HepG2 (cell line): ENCODE measurements around the gene TPD52L2.

ENCODE experiments used
- ARHGAP35 ChIP-seq: sonication (generic); formaldehyde crosslinking; IDR thresholded peaks from 2 replicates; pipeline ENCODE4 v1.9.0; 2022; ENCODE audit warnings: mild to moderate bottlenecking, inconsistent platforms, moderate library complexity, missing genetic modification reagents, borderline replicate concordance
- EED ChIP-seq: sonication (generic); formaldehyde crosslinking; IDR thresholded peaks from 2 replicates; pipeline ENCODE4 v1.5.0; 2020; ENCODE audit warnings: mild to moderate bottlenecking, missing genetic modification reagents
- NR2C2 ChIP-seq: sonication (generic); formaldehyde crosslinking; IDR thresholded peaks from 2 replicates; pipeline ENCODE4 v1.4.0; 2020; ENCODE audit warnings: missing genetic modification reagents, mild to moderate bottlenecking, moderate library complexity, borderline replicate concordance
- POLR2A ChIP-seq, 2 experiments: IDR thresholded peaks; 2 replicates each; pipeline ENCODE4 v1.6.1; 2011; ENCODE audit warnings: low read depth in 2 of 2, low read length in 2 of 2, mild to moderate bottlenecking in 1 of 2, moderate library complexity in 1 of 2; ENCODE audit not compliant: insufficient read depth in 1 of 2
- TCF7L2 ChIP-seq: IDR thresholded peaks from 2 replicates; pipeline ENCODE4 v1.6.1; 2011; ENCODE audit warnings: mild to moderate bottlenecking, low read depth, low read length, moderate library complexity
- ZBTB21 ChIP-seq: sonication (generic); formaldehyde crosslinking; IDR thresholded peaks from 2 replicates; pipeline ENCODE4 v1.4.0; 2020; ENCODE audit warnings: missing genetic modification reagents
- ZFX ChIP-seq: sonication (generic); formaldehyde crosslinking; IDR thresholded peaks from 2 replicates; pipeline ENCODE4 v1.4.0; 2020; ENCODE audit warnings: mild to moderate bottlenecking, low read depth, missing genetic modification reagents, moderate library complexity
- ZSCAN30 ChIP-seq: sonication (generic); formaldehyde crosslinking; IDR thresholded peaks from 2 replicates; pipeline ENCODE4 v1.5.0; 2020; ENCODE audit warnings: mild to moderate bottlenecking, missing genetic modification reagents
- TF ChIP-seq, protein P1 (sequence below): sonication (generic); formaldehyde crosslinking; IDR thresholded peaks from 2 replicates; pipeline ENCODE4 v1.5.0; 2020; ENCODE audit warnings: mild to moderate bottlenecking, missing genetic modification reagents, moderate library complexity
- TF ChIP-seq, protein P2 (sequence below): fragments of 450-650 bp; IDR thresholded peaks from 2 replicates; pipeline ENCODE4 v1.6.1; 2016
- TF ChIP-seq, protein P3 (sequence below): sonication (generic); formaldehyde crosslinking; IDR thresholded peaks from 2 replicates; pipeline ENCODE4 v1.4.0; 2020; ENCODE audit warnings: missing genetic modification reagents
- TF ChIP-seq, protein P4 (sequence below): sonication (generic); formaldehyde crosslinking; IDR thresholded peaks from 2 replicates; pipeline ENCODE4 v1.4.0; 2020; ENCODE audit warnings: mild to moderate bottlenecking, missing genetic modification reagents

DNA sequence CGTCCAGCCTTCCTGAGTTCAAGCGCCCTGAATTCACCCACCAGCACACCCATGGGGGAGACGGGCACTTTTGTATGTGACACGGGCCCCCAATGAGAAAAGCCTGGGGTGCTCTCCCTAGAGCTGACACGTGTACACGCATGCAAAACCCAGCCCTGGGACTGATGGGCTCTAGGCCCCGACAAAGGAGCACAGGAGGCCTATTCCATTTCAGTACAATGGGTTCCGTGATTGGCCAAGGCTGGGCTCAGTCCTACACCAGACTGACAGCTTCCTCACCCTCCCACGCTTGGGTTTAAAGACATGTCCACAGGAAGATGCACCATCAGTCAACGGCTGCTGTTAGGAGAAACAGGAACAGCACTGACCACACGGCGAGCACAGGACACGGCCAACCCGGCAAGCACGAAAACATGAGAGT, 42.8 kb upstream of the TPD52L2 start:
- TF ChIP-seq ARHGAP35 (CRISPR knock-in tag) (no peak), POLR2A (IDR thresholded peaks at IDR 0.05; ENCODE audit: insufficient read depth in 1 of 2, low read depth in 2 of 2, low read length in 2 of 2) (no peak), ZFX (no peak), NR2C2 (no peak), EED (CRISPR knock-in tag) (no peak), TCF7L2 (no peak), ZSCAN30 (CRISPR knock-in tag) (no peak), ZBTB21 (CRISPR knock-in tag) (no peak)
- TF ChIP-seq, protein P1, sequence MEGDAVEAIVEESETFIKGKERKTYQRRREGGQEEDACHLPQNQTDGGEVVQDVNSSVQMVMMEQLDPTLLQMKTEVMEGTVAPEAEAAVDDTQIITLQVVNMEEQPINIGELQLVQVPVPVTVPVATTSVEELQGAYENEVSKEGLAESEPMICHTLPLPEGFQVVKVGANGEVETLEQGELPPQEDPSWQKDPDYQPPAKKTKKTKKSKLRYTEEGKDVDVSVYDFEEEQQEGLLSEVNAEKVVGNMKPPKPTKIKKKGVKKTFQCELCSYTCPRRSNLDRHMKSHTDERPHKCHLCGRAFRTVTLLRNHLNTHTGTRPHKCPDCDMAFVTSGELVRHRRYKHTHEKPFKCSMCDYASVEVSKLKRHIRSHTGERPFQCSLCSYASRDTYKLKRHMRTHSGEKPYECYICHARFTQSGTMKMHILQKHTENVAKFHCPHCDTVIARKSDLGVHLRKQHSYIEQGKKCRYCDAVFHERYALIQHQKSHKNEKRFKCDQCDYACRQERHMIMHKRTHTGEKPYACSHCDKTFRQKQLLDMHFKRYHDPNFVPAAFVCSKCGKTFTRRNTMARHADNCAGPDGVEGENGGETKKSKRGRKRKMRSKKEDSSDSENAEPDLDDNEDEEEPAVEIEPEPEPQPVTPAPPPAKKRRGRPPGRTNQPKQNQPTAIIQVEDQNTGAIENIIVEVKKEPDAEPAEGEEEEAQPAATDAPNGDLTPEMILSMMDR: no peak
- TF ChIP-seq, protein P2, sequence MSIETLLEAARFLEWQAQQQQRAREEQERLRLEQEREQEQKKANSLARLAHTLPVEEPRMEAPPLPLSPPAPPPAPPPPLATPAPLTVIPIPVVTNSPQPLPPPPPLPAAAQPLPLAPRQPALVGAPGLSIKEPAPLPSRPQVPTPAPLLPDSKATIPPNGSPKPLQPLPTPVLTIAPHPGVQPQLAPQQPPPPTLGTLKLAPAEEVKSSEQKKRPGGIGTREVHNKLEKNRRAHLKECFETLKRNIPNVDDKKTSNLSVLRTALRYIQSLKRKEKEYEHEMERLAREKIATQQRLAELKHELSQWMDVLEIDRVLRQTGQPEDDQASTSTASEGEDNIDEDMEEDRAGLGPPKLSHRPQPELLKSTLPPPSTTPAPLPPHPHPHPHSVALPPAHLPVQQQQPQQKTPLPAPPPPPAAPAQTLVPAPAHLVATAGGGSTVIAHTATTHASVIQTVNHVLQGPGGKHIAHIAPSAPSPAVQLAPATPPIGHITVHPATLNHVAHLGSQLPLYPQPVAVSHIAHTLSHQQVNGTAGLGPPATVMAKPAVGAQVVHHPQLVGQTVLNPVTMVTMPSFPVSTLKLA: no peak
- TF ChIP-seq, protein P3, sequence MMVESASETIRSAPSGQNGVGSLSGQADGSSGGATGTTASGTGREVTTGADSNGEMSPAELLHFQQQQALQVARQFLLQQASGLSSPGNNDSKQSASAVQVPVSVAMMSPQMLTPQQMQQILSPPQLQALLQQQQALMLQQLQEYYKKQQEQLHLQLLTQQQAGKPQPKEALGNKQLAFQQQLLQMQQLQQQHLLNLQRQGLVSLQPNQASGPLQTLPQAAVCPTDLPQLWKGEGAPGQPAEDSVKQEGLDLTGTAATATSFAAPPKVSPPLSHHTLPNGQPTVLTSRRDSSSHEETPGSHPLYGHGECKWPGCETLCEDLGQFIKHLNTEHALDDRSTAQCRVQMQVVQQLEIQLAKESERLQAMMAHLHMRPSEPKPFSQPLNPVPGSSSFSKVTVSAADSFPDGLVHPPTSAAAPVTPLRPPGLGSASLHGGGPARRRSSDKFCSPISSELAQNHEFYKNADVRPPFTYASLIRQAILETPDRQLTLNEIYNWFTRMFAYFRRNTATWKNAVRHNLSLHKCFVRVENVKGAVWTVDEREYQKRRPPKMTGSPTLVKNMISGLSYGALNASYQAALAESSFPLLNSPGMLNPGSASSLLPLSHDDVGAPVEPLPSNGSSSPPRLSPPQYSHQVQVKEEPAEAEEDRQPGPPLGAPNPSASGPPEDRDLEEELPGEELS (CRISPR knock-in tag): no peak
- TF ChIP-seq, protein P4, sequence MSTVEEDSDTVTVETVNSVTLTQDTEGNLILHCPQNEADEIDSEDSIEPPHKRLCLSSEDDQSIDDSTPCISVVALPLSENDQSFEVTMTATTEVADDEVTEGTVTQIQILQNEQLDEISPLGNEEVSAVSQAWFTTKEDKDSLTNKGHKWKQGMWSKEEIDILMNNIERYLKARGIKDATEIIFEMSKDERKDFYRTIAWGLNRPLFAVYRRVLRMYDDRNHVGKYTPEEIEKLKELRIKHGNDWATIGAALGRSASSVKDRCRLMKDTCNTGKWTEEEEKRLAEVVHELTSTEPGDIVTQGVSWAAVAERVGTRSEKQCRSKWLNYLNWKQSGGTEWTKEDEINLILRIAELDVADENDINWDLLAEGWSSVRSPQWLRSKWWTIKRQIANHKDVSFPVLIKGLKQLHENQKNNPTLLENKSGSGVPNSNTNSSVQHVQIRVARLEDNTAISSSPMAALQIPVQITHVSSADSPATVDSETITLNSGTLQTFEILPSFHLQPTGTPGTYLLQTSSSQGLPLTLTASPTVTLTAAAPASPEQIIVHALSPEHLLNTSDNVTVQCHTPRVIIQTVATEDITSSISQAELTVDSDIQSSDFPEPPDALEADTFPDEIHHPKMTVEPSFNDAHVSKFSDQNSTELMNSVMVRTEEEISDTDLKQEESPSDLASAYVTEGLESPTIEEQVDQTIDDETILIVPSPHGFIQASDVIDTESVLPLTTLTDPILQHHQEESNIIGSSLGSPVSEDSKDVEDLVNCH: no peak
